GM23338 (cell line): ENCODE measurements around the gene FAM81A. TPM values are rescaled to one million over a fixed set of nuclear protein-coding genes. Genes with fewer than 3 reads are reported as not detected.

Source experiments
- ATAC-seq: fragments of 200-7000 bp; cut with Tn5 transposase; 3 replicates; pipeline ENCODE4 v1.9.1; 2020
- DNase-seq: peaks from one replicate; pipeline ENCODE4 v3.0.0-alpha.2; 2015; ENCODE audit warnings: low spot score
- H2AFZ ChIP-seq: fragments of 200-600 bp; sonication (generic); 2 replicates; pipeline ENCODE4 v1.8.0; 2016; ENCODE audit warnings: antibody characterized with exemption, mild to moderate bottlenecking, moderate library complexity
- H3F3A ChIP-seq: fragments of 200-600 bp; sonication (generic); replicated peaks from 2 replicates; pipeline ENCODE4 v1.8.0; 2017; ENCODE audit warnings: antibody characterized with exemption, mixed run types, low read depth
- H3K27ac ChIP-seq: fragments of 200-600 bp; sonication (generic); 2 replicates; pipeline ENCODE4 v1.6.1; 2016; ENCODE audit warnings: low read depth
- H3K27me3 ChIP-seq: fragments of 200-600 bp; sonication (generic); 2 replicates; pipeline ENCODE4 v1.8.0; 2016; ENCODE audit warnings: mild to moderate bottlenecking, mixed run types, moderate library complexity; ENCODE audit not compliant: insufficient read depth
- H3K36me3 ChIP-seq: fragments of 200-600 bp; sonication (generic); 2 replicates; pipeline ENCODE4 v1.8.0; 2016; ENCODE audit warnings: mild to moderate bottlenecking; ENCODE audit not compliant: insufficient read depth
- H3K4me1 ChIP-seq: fragments of 200-600 bp; sonication (generic); 2 replicates; pipeline ENCODE4 v1.8.0; 2016; ENCODE audit warnings: mild to moderate bottlenecking, moderate library complexity; ENCODE audit not compliant: insufficient read depth
- H3K4me2 ChIP-seq: fragments of 200-600 bp; sonication (generic); 2 replicates; pipeline ENCODE4 v1.7.1; 2017; ENCODE audit warnings: mixed run types
- H3K4me3 ChIP-seq: fragments of 200-600 bp; sonication (generic); 2 replicates; pipeline ENCODE4 v1.6.1; 2016; ENCODE audit warnings: mixed run types
- H3K79me2 ChIP-seq: fragments of 200-600 bp; sonication (generic); replicated peaks from 2 replicates; pipeline ENCODE4 v1.8.0; 2017; ENCODE audit warnings: mild to moderate bottlenecking; ENCODE audit not compliant: insufficient read depth
- H3K9me2 ChIP-seq: fragments of 200-600 bp; sonication (generic); 2 replicates; pipeline ENCODE4 v1.8.0; 2017; ENCODE audit not compliant: insufficient read depth
- H4K20me1 ChIP-seq: fragments of 200-600 bp; sonication (generic); replicated peaks from 2 replicates; pipeline ENCODE4 v1.8.0; 2017; ENCODE audit warnings: mild to moderate bottlenecking; ENCODE audit not compliant: insufficient read depth
- H3K27ac Mint-ChIP-seq: 2 replicates; pipeline ENCODE4 v1.8.0; 2020; ENCODE audit warnings: inconsistent platforms, mild to moderate bottlenecking, moderate library complexity, mixed read lengths
- H3K27me3 Mint-ChIP-seq: 3 replicates; pipeline ENCODE4 v1.8.0; 2022; ENCODE audit warnings: low read depth, mild to moderate bottlenecking, moderate library complexity, mixed read lengths, inconsistent platforms; ENCODE audit not compliant: insufficient read depth, poor library complexity
- H3K36me3 Mint-ChIP-seq: 3 replicates; pipeline ENCODE4 v1.8.0; 2021; ENCODE audit warnings: low read depth, mild to moderate bottlenecking, inconsistent platforms, moderate library complexity, mixed read lengths
- H3K4me1 Mint-ChIP-seq: 3 replicates; pipeline ENCODE4 v1.8.0; 2020; ENCODE audit warnings: mild to moderate bottlenecking, inconsistent platforms, mixed read lengths
- H3K4me3 Mint-ChIP-seq: 3 replicates; pipeline ENCODE4 v1.8.0; 2021; ENCODE audit warnings: moderate library complexity, mild to moderate bottlenecking, inconsistent platforms, mixed read lengths
- H3K9me3 Mint-ChIP-seq: 3 replicates; pipeline ENCODE4 v1.8.0; 2020; ENCODE audit warnings: moderate library complexity, mild to moderate bottlenecking, inconsistent platforms, mixed read lengths
- CREB1 ChIP-seq: fragments of 250-450 bp; sonication (Bioruptor Pico); IDR thresholded peaks from 2 replicates; pipeline ENCODE4 v1.5.0; 2020; ENCODE audit warnings: low read depth, mild to moderate bottlenecking, moderate library complexity
- CTCF ChIP-seq, 2 experiments: fragments of 200-600 bp in 1 of 2; sonication (generic) in 1 of 2; conservative IDR thresholded peaks; 2 replicates each; pipeline versions ENCODE4 v1.5.1 to v1.6.1; 2016 to 2017; ENCODE audit warnings: antibody characterized with exemption in 2 of 2, low read depth in 2 of 2, mild to moderate bottlenecking in 2 of 2, moderate library complexity in 1 of 2
- ETS1 ChIP-seq: IDR thresholded peaks from 2 replicates; pipeline ENCODE4 v1.6.1; 2016; ENCODE audit warnings: antibody characterized with exemption
- EZH2 ChIP-seq: fragments of 200-600 bp; sonication (generic); IDR thresholded peaks from one replicate; pipeline ENCODE4 v1.8.0; 2017; ENCODE audit warnings: antibody characterized with exemption, mild to moderate bottlenecking, low read depth; ENCODE audit not compliant: unreplicated experiment
- EZH2phosphoT487 ChIP-seq: fragments of 200-600 bp; sonication (generic); IDR thresholded peaks from one replicate; pipeline ENCODE4 v1.8.1; 2018; ENCODE audit warnings: antibody characterized with exemption; ENCODE audit not compliant: unreplicated experiment
- JUNB ChIP-seq: IDR thresholded peaks from one replicate; pipeline ENCODE4 v1.6.1; 2016; ENCODE audit warnings: antibody characterized with exemption; ENCODE audit not compliant: unreplicated experiment
- NANOG ChIP-seq: IDR thresholded peaks from 2 replicates; pipeline ENCODE4 v1.6.1; 2016; ENCODE audit warnings: antibody characterized with exemption, borderline replicate concordance
- POLR2AphosphoS5 ChIP-seq: IDR thresholded peaks from 2 replicates; pipeline ENCODE4 v1.6.1; 2016; ENCODE audit warnings: antibody characterized with exemption, low read depth
- REST ChIP-seq: IDR thresholded peaks from one replicate; pipeline ENCODE4 v1.6.1; 2018; ENCODE audit warnings: antibody characterized with exemption; ENCODE audit not compliant: unreplicated experiment
- STAT1 ChIP-seq: IDR thresholded peaks from one replicate; pipeline ENCODE4 v1.6.1; 2016; ENCODE audit warnings: antibody characterized with exemption; ENCODE audit not compliant: unreplicated experiment
- ZNF114 ChIP-seq: fragments of 250-450 bp; sonication (Bioruptor Pico); IDR thresholded peaks from 2 replicates; pipeline ENCODE4 v1.5.0; 2020; ENCODE audit warnings: mild to moderate bottlenecking, moderate library complexity
- ZNF331 ChIP-seq: fragments of 250-450 bp; sonication (Bioruptor Pico); IDR thresholded peaks from 2 replicates; pipeline ENCODE4 v1.5.0; 2020; ENCODE audit warnings: low read depth, mild to moderate bottlenecking, moderate library complexity
- ZNF462 ChIP-seq: fragments of 250-450 bp; sonication (Bioruptor Pico); IDR thresholded peaks from 2 replicates; pipeline ENCODE4 v1.5.0; 2020; ENCODE audit warnings: mild to moderate bottlenecking, moderate library complexity
- polyA plus RNA-seq: library from polyadenylated mRNA; unstranded; fragments of >200 nt; fragmentation: Nextera tagmentation; extraction: Ambion mirVana; gene quantifications from 2 replicates; pipeline ENCODE4 v1.2.1, GENCODE V29; 2016
- total RNA-seq: library from RNA; depleted of rRNA; stranded (reverse); fragments of >200 nt; shearing (Covaris generic); gene quantifications from 2 replicates; pipeline ENCODE4 v1.2.3, GENCODE V29; 2014

The FAM81A gene
- total and polyA plus RNA-seq, 2 experiments from 2014 or later = 0.73 to 4.1 TPM

- H3K36me3 Mint-ChIP-seq = no peaks in the 10 kb centered on the region
- H3K4me1 Mint-ChIP-seq = peaks cover 4% of the 10 kb centered on the region
- H3K9me2 ChIP-seq = no peaks in the 10 kb centered on the region
- H3K4me1 ChIP-seq = peaks cover 6% of the 10 kb centered on the region
- no peaks in the 10 kb centered on the region for H3K36me3 ChIP-seq
- no peak for DNase-seq
- H3K27me3 Mint-ChIP-seq = no peaks in the 10 kb centered on the region
- no peak overlapping the region for H3K4me3 Mint-ChIP-seq
- TF ChIP-seq EZH2 = no peak
- TF ChIP-seq STAT1 = no peak
- no peak for TF ChIP-seq JUNB
- TF ChIP-seq ZNF114 (CRISPR knock-in tag) = no peak
- no peak for TF ChIP-seq ZNF331 (CRISPR knock-in tag)
- no peak for TF ChIP-seq CREB1 (CRISPR knock-in tag)
- no peak for TF ChIP-seq ZNF462
- no peak for TF ChIP-seq EZH2phosphoT487
- TF ChIP-seq CTCF (conservative IDR thresholded peaks at IDR 0.05; ENCODE audit: low read depth in 2 of 2) = no peak
- TF ChIP-seq ETS1 = no peak
- no peak for TF ChIP-seq NANOG
- TF ChIP-seq REST = no peak
- no peak for TF ChIP-seq POLR2AphosphoS5
- H2AFZ ChIP-seq = no peak overlapping the region
- H3K27ac Mint-ChIP-seq = no peak overlapping the region
- no peaks in the 10 kb centered on the region for H3F3A ChIP-seq
- H3K4me3 ChIP-seq = no peak overlapping the region
- no peak overlapping the region for H3K27ac ChIP-seq
- ATAC-seq = no peak
- no peaks in the 10 kb centered on the region for H3K27me3 ChIP-seq
- no peak overlapping the region for H3K4me2 ChIP-seq
- H3K79me2 ChIP-seq = no peaks in the 10 kb centered on the region
- no peaks in the 10 kb centered on the region for H4K20me1 ChIP-seq
- H3K9me3 Mint-ChIP-seq = no peaks in the 10 kb centered on the region
These were observed 117.7 kb downstream of the FAM81A start for GRCh38 chr15:59555696-59556095.
